GM10248 (cell line): ENCODE results near the gene IGSF10.

Experiments
- CTCF ChIA-PET: fragments of 300-600 bp; sonication (Branson Sonifier 250); formaldehyde crosslinking; extraction: SDS; loops from one replicate; lab custom pipeline; 2021; ENCODE audit warnings: antibody characterized with exemption; lab: Yijun Ruan, JAX
- POLR2A ChIA-PET: fragments of 350-650 bp; sonication (Branson Sonifier 250); formaldehyde crosslinking; extraction: SDS; loops from one replicate; lab custom pipeline; 2020; ENCODE audit warnings: antibody characterized with exemption; lab: Yijun Ruan, JAX
- DNase-seq: peaks from one replicate; pipeline ENCODE4 v3.0.0; 2012; ENCODE audit errors: extremely low spot score
- CTCF ChIP-seq: IDR thresholded peaks from 2 replicates; pipeline ENCODE4 v1.5.1; 2012; ENCODE audit warnings: mild to moderate bottlenecking, low read depth; ENCODE audit errors: extremely low read depth, missing control alignments, control extremely low read depth

Gene IGSF10

GRCh38 chr3:151419806-151420205 lies 41.1 kb downstream of the IGSF10 start:
- CTCF ChIA-PET: no interaction called here

GRCh38 chr3:151415289-151415688 lies 45.6 kb downstream of the IGSF10 start:
- no peak for DNase-seq
- no peak for TF ChIP-seq CTCF
- ChIA-PET POLR2A (no interaction called here), CTCF (interaction anchor here (1.5 kb wide), 1 partner anchor 12 kb away, joined by 4 read pairs; no protein-coding TSS in a partner anchor)

More at GRCh38 chr3:151419806-151420205, 41.1 kb downstream of the IGSF10 start:
- no peak for DNase-seq
- no peak for TF ChIP-seq CTCF
- POLR2A ChIA-PET: no interaction called here

GRCh38 chr3:151412989-151413388 lies 47.9 kb downstream of the IGSF10 start:
- no peak for TF ChIP-seq CTCF
- DNase-seq: no peak
- ChIA-PET POLR2A (no interaction called here), CTCF (interaction anchor here (1.2 to 1.3 kb wide), 2 partner anchors 10 to 13 kb away, joined by 4 to 6 read pairs; no protein-coding TSS in a partner anchor)
